ENCODE data around the gene CSRNP3. TPM values are rescaled to one million over a fixed set of nuclear protein-coding genes. Genes with fewer than 3 reads are reported as not detected.

The CSRNP3 gene
- total and polyA plus RNA-seq, 2 donors (not counting 1 experiment from before 2014, with no cell fraction given): not detected

- no peak overlapping the region for H2AFZ ChIP-seq (ENCODE audit: insufficient read depth, low read depth, low read length, poor library complexity, severe bottlenecking)
- CTCF ChIA-PET: no interaction called here
- POLR2A ChIA-PET: no interaction called here
- no peaks in the 10 kb centered on the region for H3K4me1 ChIP-seq (ENCODE audit: control insufficient read depth in 2 of 2, insufficient read depth in 2 of 2, low read length in 2 of 2)
- no peak overlapping the region for H3K27ac ChIP-seq (ENCODE audit: low read length in 2 of 2)
- H3K4me2 ChIP-seq (replicated peaks; ENCODE audit: low read depth, low read length, poor library complexity, severe bottlenecking): no peak overlapping the region
- no peak for DNase-seq
- H3K79me2 ChIP-seq (ENCODE audit: control insufficient read depth, insufficient read depth, low read length): no peaks in the 10 kb centered on the region
- no peaks in the 10 kb centered on the region for H4K20me1 ChIP-seq (ENCODE audit: control insufficient read depth, insufficient read depth, low read length, poor library complexity, severe bottlenecking)
- H3K9ac ChIP-seq (ENCODE audit: low read length): no peak overlapping the region
- H3K27me3 ChIP-seq (replicated peaks in 1 of 4; ENCODE audit: control extremely low read depth in 1 of 4, control insufficient read depth in 3 of 4, insufficient read depth in 4 of 4, low read length in 3 of 4): peaks cover 0 to 3% (median 0%) of the 10 kb centered on the region in 4 experiments
- H3K36me3 ChIP-seq (replicated peaks in 1 of 2; ENCODE audit: control extremely low read depth in 1 of 2, control insufficient read depth in 1 of 2, extremely low read depth in 1 of 2, insufficient read depth in 2 of 2, low read length in 1 of 2): no peaks in the 10 kb centered on the region
- Mint-ChIP-seq H3K27ac (no peak overlapping the region), H3K4me3 (no peak overlapping the region), H3K9me3 (ENCODE audit: insufficient read depth) (no peaks in the 10 kb centered on the region), H3K4me1 (no peaks in the 10 kb centered on the region), H3K27me3 (peaks cover 6% of the 10 kb centered on the region)
- no peak overlapping the region for H3K4me3 ChIP-seq (ENCODE audit: control extremely low read depth in 1 of 5, extremely low read depth in 1 of 5, insufficient read depth in 1 of 5, low read depth in 2 of 5, low read length in 4 of 5)
- no peak for TF ChIP-seq EZH2 (IDR thresholded peaks at IDR 0.05; ENCODE audit: borderline replicate concordance, insufficient read depth, low read depth, low read length, poor library complexity, severe bottlenecking)
- TF ChIP-seq, protein P1, sequence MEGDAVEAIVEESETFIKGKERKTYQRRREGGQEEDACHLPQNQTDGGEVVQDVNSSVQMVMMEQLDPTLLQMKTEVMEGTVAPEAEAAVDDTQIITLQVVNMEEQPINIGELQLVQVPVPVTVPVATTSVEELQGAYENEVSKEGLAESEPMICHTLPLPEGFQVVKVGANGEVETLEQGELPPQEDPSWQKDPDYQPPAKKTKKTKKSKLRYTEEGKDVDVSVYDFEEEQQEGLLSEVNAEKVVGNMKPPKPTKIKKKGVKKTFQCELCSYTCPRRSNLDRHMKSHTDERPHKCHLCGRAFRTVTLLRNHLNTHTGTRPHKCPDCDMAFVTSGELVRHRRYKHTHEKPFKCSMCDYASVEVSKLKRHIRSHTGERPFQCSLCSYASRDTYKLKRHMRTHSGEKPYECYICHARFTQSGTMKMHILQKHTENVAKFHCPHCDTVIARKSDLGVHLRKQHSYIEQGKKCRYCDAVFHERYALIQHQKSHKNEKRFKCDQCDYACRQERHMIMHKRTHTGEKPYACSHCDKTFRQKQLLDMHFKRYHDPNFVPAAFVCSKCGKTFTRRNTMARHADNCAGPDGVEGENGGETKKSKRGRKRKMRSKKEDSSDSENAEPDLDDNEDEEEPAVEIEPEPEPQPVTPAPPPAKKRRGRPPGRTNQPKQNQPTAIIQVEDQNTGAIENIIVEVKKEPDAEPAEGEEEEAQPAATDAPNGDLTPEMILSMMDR (IDR thresholded peaks at IDR 0.05): no peak
- no peaks in the 10 kb centered on the region for H3K9me3 ChIP-seq (ENCODE audit: control extremely low read depth in 1 of 3, control insufficient read depth in 2 of 3, insufficient read depth in 1 of 3, low read length in 2 of 3)
- WGBS (ENCODE audit: insufficient coverage): no CpG with 5 or more reads among the region's 3 CpGs
- no peak for ATAC-seq (ENCODE audit: low read depth)
- intact Hi-C loops (cut with micrococcal nuclease): no loop called here
These were observed 3.4 kb downstream of the CSRNP3 start for GRCh38 chr2:165472922-165473321.

DNA sequence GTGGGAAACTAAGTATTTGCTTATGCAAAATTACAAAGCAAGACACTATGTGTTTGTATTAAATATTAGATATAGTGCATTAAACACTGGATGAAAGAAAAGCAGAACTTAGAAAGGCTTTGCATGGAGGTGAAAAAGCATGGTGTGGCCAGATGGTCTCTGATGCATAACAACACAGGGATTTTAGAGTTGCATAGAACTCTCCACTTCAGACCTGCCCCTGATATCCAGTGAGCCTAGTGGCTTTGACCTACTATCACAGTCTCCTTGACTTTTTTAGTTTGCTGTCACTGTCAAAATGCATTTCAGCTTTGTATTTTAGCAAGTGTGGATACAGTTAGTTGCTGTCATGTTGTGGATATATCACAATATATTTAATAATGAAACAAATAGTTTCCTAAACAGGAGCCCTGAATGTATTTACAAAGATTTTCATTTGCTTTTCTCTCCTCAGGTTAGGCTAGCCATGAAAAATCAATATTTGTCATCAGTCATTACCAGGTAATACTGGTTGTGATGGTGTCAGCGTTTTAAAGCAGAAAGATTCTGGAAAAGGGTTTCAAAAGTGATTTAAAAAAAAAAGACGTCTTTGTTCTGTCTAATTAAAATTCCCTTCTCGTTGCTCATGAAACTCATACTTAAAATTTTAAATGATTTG, 5.2 kb downstream of the CSRNP3 start:
- POLR2A ChIA-PET: no interaction called here
- H3K27ac Mint-ChIP-seq: no peak overlapping the region
- H3K9me3 Mint-ChIP-seq (ENCODE audit: insufficient read depth): no peaks in the 10 kb centered on the region
- no peak overlapping the region for H3K27ac ChIP-seq (ENCODE audit: low read length in 2 of 2)
- CTCF ChIA-PET: no interaction called here
- DNase-seq (no peak), ATAC-seq (ENCODE audit: low read depth) (no peak)
- no peak overlapping the region for H3K4me2 ChIP-seq (replicated peaks; ENCODE audit: low read depth, low read length, poor library complexity, severe bottlenecking)
- H2AFZ ChIP-seq (ENCODE audit: insufficient read depth, low read depth, low read length, poor library complexity, severe bottlenecking): no peak overlapping the region
- intact Hi-C loops (cut with micrococcal nuclease): no loop called here
- no peaks in the 10 kb centered on the region for H3K36me3 ChIP-seq (replicated peaks in 1 of 2; ENCODE audit: control extremely low read depth in 1 of 2, control insufficient read depth in 1 of 2, extremely low read depth in 1 of 2, insufficient read depth in 2 of 2, low read length in 1 of 2)
- TF ChIP-seq, protein P1 (IDR thresholded peaks at IDR 0.05): no peak
- TF ChIP-seq EZH2 (IDR thresholded peaks at IDR 0.05; ENCODE audit: borderline replicate concordance, insufficient read depth, low read depth, low read length, poor library complexity, severe bottlenecking): no peak
- H3K9ac ChIP-seq (ENCODE audit: low read length): no peak overlapping the region
- no peak overlapping the region for H3K4me3 Mint-ChIP-seq
- H3K27me3 ChIP-seq (replicated peaks in 1 of 4; ENCODE audit: control extremely low read depth in 1 of 4, control insufficient read depth in 3 of 4, insufficient read depth in 4 of 4, low read length in 3 of 4): no peaks in the 10 kb centered on the region
- no peaks in the 10 kb centered on the region for H3K27me3 Mint-ChIP-seq
- H3K4me3 ChIP-seq (ENCODE audit: control extremely low read depth in 1 of 5, extremely low read depth in 1 of 5, insufficient read depth in 1 of 5, low read depth in 2 of 5, low read length in 4 of 5): no peak overlapping the region
- WGBS (ENCODE audit: insufficient coverage): no CpG with 5 or more reads among the region's 3 CpGs
- H3K9me3 ChIP-seq (ENCODE audit: control extremely low read depth in 1 of 3, control insufficient read depth in 2 of 3, insufficient read depth in 1 of 3, low read length in 2 of 3): no peaks in the 10 kb centered on the region
- H3K4me1 Mint-ChIP-seq: no peaks in the 10 kb centered on the region
- H3K4me1 ChIP-seq (ENCODE audit: control insufficient read depth in 2 of 2, insufficient read depth in 2 of 2, low read length in 2 of 2): no peaks in the 10 kb centered on the region
- no peaks in the 10 kb centered on the region for H3K79me2 ChIP-seq (ENCODE audit: control insufficient read depth, insufficient read depth, low read length)
- no peaks in the 10 kb centered on the region for H4K20me1 ChIP-seq (ENCODE audit: control insufficient read depth, insufficient read depth, low read length, poor library complexity, severe bottlenecking)
